Transverse colon (tissue), 4 donors: Measurements from ENCODE around the gene CHPF2. TPM values are rescaled to one million over a fixed set of nuclear protein-coding genes. Genes with fewer than 3 reads are reported as not detected.

ENCODE experiments used
- DNase-seq: peaks from one replicate; pipeline ENCODE4 v3.0.0-alpha.2; 2019
- H3K27ac ChIP-seq, 4 donors: fragments of 200-600 bp; sonication (generic); 2 replicates each; pipeline ENCODE4 v1.5.1; 2016 to 2018; ENCODE audit warnings: inconsistent platforms in 4 of 4
- H3K27me3 ChIP-seq: fragments of 200-600 bp; sonication (generic); 2 replicates; pipeline ENCODE4 v1.5.1; 2017; ENCODE audit warnings: inconsistent platforms
- H3K36me3 ChIP-seq, 4 donors: fragments of 200-600 bp; sonication (generic); 2 replicates each; pipeline ENCODE4 v1.5.1; 2017 to 2019; ENCODE audit warnings: inconsistent platforms in 4 of 4
- H3K4me1 ChIP-seq, 4 donors: fragments of 200-600 bp; sonication (generic); 2 replicates each; pipeline ENCODE4 v1.5.1; 2017 to 2020; ENCODE audit warnings: inconsistent platforms in 4 of 4
- H3K4me3 ChIP-seq, 4 donors: fragments of 200-600 bp; sonication (generic); 1 replicate in 1 of 4; 2 replicates in 3 of 4; pipeline versions ENCODE4 v1.5.1 to v1.6.1; 2017 to 2019; ENCODE audit warnings: inconsistent platforms in 4 of 4
- H3K9me3 ChIP-seq, 2 donors: fragments of 200-600 bp; sonication (generic); 2 replicates each; pipeline ENCODE4 v1.5.1; 2017 to 2019; ENCODE audit warnings: inconsistent platforms in 2 of 2
- EP300 ChIP-seq: sonication (generic); formaldehyde crosslinking; IDR thresholded peaks from one replicate; pipeline ENCODE4 v1.6.1; 2017; ENCODE audit warnings: antibody characterized with exemption, low read depth
- POLR2A ChIP-seq: fragments of 450-650 bp; IDR thresholded peaks from one replicate; pipeline ENCODE4 v1.6.1; 2016; ENCODE audit warnings: antibody characterized with exemption, mild to moderate bottlenecking, moderate library complexity
- POLR2AphosphoS5 ChIP-seq, 3 donors: sonication (generic); formaldehyde crosslinking; IDR thresholded peaks; one replicate each; pipeline ENCODE4 v1.6.1; 2016; ENCODE audit warnings: antibody characterized with exemption in 3 of 3
- WGBS, 2 donors: methylation state at CpG; one replicate each; pipeline ENCODE4 v1.1.5; 2018; ENCODE audit warnings: low coverage in 1 of 2; 5-methylcytosine and 5-hydroxymethylcytosine counted together
- in situ Hi-C, 4 donors: fragments of 200-750 bp; cut with MboI; loops; one replicate each; pipeline versions ENCODE4 v1.15.0 to v1.15.1; 2017; ENCODE audit warnings: low sequenced_read_pairs in 3 of 4, low pct_ligation_motif_present in 1 of 4, low pct_unique_long_range_greater_than_20kb in 1 of 4
- intact Hi-C: fragments of 100-400 bp; cut with DNase I; formaldehyde crosslinking; loops from one replicate; pipeline ENCODE4 v1.15.1; 2023; ENCODE audit warnings: low total_unique reads
- total RNA-seq, 4 donors: library from RNA; depleted of rRNA; stranded (reverse); fragments of >200 nt; gene quantifications; one replicate each; pipeline ENCODE4 v1.1.0, GENCODE V29; 2016
- TF ChIP-seq, protein P1 (sequence below), 5 experiments: fragments of 200-600 bp in 3 of 5; fragments of 450-650 bp in 2 of 5; sonication (generic) in 3 of 5; IDR thresholded peaks; 1 replicate in 2 of 5; 2 replicates in 3 of 5; pipeline ENCODE4 v1.5.1; 2016 to 2017; ENCODE audit warnings: antibody characterized with exemption in 5 of 5, inconsistent platforms in 3 of 5, mild to moderate bottlenecking in 2 of 5, moderate library complexity in 1 of 5

The CHPF2 gene
- total RNA-seq, 4 donors from 2014 or later: 48.4 to 104 (median 50.9) TPM

DNA sequence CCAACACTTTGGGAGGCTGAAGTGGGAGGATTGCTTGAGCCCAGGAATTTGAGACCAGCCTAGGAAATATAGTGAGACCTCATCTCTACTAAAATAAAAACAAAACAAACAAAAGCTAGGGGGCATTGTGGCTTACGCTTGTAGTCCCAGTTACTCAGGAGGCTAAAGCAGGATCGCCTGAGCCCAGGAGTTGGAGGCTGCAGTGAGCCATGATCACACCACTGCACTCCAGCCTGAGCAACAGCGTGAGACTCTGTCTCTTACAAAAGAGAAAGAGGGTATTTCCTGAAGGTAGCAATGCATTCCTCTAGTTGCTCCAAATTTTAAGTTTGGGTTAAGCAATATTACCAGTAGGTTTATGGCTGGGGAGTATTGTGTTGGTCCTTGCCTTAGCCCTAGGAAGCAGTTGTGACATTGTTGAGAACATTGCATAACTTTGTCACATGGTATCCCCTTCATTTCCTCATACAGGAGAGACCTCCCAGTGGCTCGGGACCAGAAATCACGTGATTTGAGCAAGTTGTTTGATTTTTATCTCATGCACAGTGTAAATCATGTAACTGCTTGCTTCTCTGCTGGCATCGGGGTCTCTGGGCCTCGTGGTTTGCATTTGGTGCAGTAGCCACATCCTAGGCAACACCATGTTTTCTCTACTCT is 39.5 kb downstream of the CHPF2 start:
- in situ Hi-C loops (no loop called here), intact Hi-C loops (no loop called here)
- Histone ChIP-seq H3K36me3 (no peaks in the 10 kb centered on the region), H3K4me1 (peaks cover 0 to 16% (median 2%) of the 10 kb centered on the region in 4 donors), H3K27me3 (peaks cover 5% of the 10 kb centered on the region), H3K4me3 (no peak overlapping the region), H3K9me3 (no peaks in the 10 kb centered on the region), H3K27ac (peak overlapping the region; percentile 33 to 70 (median 54))
- TF ChIP-seq POLR2AphosphoS5 (IDR thresholded peaks at IDR 0.05) (peak; percentile 25 to 45 (median 36)), EP300 (no peak)
- WGBS, 2 donors: 37% methylated on average over 7 of the region's 7 CpGs; no CpG with 5 or more reads in 1 of the 2 donors
- DNase-seq: peak; percentile 52

- TF ChIP-seq POLR2A: no peak
- TF ChIP-seq POLR2AphosphoS5 (IDR thresholded peaks at IDR 0.05): no peak
- TF ChIP-seq EP300: no peak
- TF ChIP-seq, protein P1, sequence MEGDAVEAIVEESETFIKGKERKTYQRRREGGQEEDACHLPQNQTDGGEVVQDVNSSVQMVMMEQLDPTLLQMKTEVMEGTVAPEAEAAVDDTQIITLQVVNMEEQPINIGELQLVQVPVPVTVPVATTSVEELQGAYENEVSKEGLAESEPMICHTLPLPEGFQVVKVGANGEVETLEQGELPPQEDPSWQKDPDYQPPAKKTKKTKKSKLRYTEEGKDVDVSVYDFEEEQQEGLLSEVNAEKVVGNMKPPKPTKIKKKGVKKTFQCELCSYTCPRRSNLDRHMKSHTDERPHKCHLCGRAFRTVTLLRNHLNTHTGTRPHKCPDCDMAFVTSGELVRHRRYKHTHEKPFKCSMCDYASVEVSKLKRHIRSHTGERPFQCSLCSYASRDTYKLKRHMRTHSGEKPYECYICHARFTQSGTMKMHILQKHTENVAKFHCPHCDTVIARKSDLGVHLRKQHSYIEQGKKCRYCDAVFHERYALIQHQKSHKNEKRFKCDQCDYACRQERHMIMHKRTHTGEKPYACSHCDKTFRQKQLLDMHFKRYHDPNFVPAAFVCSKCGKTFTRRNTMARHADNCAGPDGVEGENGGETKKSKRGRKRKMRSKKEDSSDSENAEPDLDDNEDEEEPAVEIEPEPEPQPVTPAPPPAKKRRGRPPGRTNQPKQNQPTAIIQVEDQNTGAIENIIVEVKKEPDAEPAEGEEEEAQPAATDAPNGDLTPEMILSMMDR (IDR thresholded peaks at IDR 0.05): no peak
- 69 to 83% methylated on average over 2 to 10 of the region's 10 CpGs for WGBS, 2 donors
- H3K4me1 ChIP-seq: peaks cover 0 to 20% (median 5%) of the 10 kb centered on the region in 4 donors
- peak overlapping the region; percentile 33 to 70 (median 40) for H3K27ac ChIP-seq
- peaks cover 9% of the 10 kb centered on the region for H3K27me3 ChIP-seq
- no peak for DNase-seq
- no peak overlapping the region for H3K4me3 ChIP-seq
- no peaks in the 10 kb centered on the region for H3K36me3 ChIP-seq
- intact Hi-C loops: no loop called here
- in situ Hi-C loops: no loop called here
- no peaks in the 10 kb centered on the region for H3K9me3 ChIP-seq
Observed at GRCh38 chr7:151272405-151272804, 40.1 kb downstream of the CHPF2 start.

- DNase-seq: no peak
- TF ChIP-seq POLR2AphosphoS5 (IDR thresholded peaks at IDR 0.05): no peak
- TF ChIP-seq, protein P1 (IDR thresholded peaks at IDR 0.05): no peak
- no peak for TF ChIP-seq POLR2A
- TF ChIP-seq EP300: no peak
- no peak overlapping the region for H3K4me3 ChIP-seq
- intact Hi-C loops (no loop called here), in situ Hi-C loops (no loop called here)
- H3K27ac ChIP-seq: peak overlapping the region in 2 of 4 donors; percentile 44 to 70
- H3K27me3 ChIP-seq: peaks cover 13% of the 10 kb centered on the region
- no peaks in the 10 kb centered on the region for H3K9me3 ChIP-seq
- no peaks in the 10 kb centered on the region for H3K36me3 ChIP-seq
- 90% methylated on average over 7 of the region's 7 CpGs; no CpG with 5 or more reads in 1 of the 2 donors for WGBS, 2 donors
- peaks cover 0 to 23% (median 8%) of the 10 kb centered on the region in 4 donors for H3K4me1 ChIP-seq
Observed at GRCh38 chr7:151272877-151273276, 40.6 kb downstream of the CHPF2 start.

DNA sequence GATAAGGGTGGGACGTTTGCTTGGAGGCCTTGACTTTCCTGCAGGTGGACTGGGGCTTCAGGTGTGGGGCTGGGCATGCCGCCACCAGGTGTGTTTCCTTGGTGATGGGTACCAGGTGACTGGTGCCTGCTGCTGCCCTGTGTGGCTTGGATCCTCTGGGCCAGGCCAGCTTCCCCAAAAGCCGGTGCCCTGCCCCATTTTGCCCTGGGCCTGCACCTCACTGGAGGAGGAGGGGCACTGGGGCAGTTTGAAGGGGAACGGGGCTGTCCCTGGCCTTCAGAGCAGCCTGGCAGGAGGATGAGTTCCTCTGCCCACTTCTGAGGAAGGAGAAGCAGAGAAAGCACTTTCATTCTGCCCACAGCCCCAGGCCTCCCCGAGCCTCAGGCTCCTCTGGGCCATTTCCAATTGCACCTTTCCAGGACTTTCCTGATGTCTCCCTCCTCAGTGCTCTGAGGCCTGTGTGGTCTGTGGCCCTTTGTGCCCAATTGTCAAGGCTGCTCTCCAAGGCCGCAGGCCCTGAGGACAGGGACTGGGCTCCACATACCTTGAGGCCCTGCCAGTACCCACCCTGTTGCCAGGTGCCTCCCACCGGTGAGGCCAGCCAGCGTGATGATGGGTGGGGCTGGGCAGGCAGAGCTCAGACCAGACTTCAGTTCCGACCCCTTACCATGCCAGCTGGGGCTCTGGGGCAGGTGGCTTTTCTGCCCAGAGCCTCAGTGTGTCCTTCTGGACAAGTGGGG is 41.5 kb downstream of the CHPF2 start:
- Histone ChIP-seq H3K36me3 (no peaks in the 10 kb centered on the region), H3K4me3 (no peak overlapping the region), H3K27me3 (peaks cover 16% of the 10 kb centered on the region), H3K27ac (no peak overlapping the region), H3K4me1 (peaks cover 0 to 23% (median 8%) of the 10 kb centered on the region in 4 donors), H3K9me3 (no peaks in the 10 kb centered on the region)
- 55% methylated on average over 7 of the region's 9 CpGs; no CpG with 5 or more reads in 1 of the 2 donors for WGBS, 2 donors
- intact Hi-C loops: no loop called here
- in situ Hi-C loops: no loop called here
- no peak for DNase-seq
- TF ChIP-seq EP300: no peak
- TF ChIP-seq POLR2AphosphoS5 (IDR thresholded peaks at IDR 0.05): no peak
- TF ChIP-seq POLR2A: no peak
- TF ChIP-seq, protein P1 (IDR thresholded peaks at IDR 0.05): no peak
